ENCODE measurements around the gene IFNA1. TPM values are rescaled to one million over a fixed set of nuclear protein-coding genes. Genes with fewer than 3 reads are reported as not detected.

The IFNA1 gene
- total RNA-seq, 1 donor from 2014 or later = not detected

GRCh38 chr9:21455320-21455719, 15.1 kb downstream of the IFNA1 start:
- intact Hi-C loops (cut with micrococcal nuclease) = loop anchor here (1.0 to 10.0 kb wide), 2 partner anchors 137 to 221 kb away; no protein-coding TSS in a partner anchor
- Mint-ChIP-seq H3K4me1 (ENCODE audit: low read depth) (no peaks in the 10 kb centered on the region), H3K9me3 (no peaks in the 10 kb centered on the region), H3K27ac (no peak overlapping the region), H3K4me3 (ENCODE audit: low read depth) (no peak overlapping the region), H3K36me3 (ENCODE audit: low read depth) (no peaks in the 10 kb centered on the region), H3K27me3 (ENCODE audit: low read depth) (peaks cover 29% of the 10 kb centered on the region)
- DNase-seq (ENCODE audit: low spot score) = no peak

- Mint-ChIP-seq H3K9me3 (no peaks in the 10 kb centered on the region), H3K27ac (no peak overlapping the region), H3K27me3 (ENCODE audit: low read depth) (peaks cover 20% of the 10 kb centered on the region), H3K4me1 (ENCODE audit: low read depth) (no peaks in the 10 kb centered on the region), H3K36me3 (ENCODE audit: low read depth) (no peaks in the 10 kb centered on the region), H3K4me3 (ENCODE audit: low read depth) (no peak overlapping the region)
- no peak for DNase-seq (ENCODE audit: low spot score)
- intact Hi-C loops (cut with micrococcal nuclease) = loop anchor here (10.0 kb wide), 1 partner anchor 223 kb away; no protein-coding TSS in a partner anchor
Observed at GRCh38 chr9:21461377-21461776, 21.1 kb downstream of the IFNA1 start.

- Mint-ChIP-seq H3K27me3 (ENCODE audit: low read depth) (peaks cover 22% of the 10 kb centered on the region), H3K9me3 (no peaks in the 10 kb centered on the region), H3K4me3 (ENCODE audit: low read depth) (no peak overlapping the region), H3K36me3 (ENCODE audit: low read depth) (no peaks in the 10 kb centered on the region), H3K27ac (no peak overlapping the region), H3K4me1 (ENCODE audit: low read depth) (no peaks in the 10 kb centered on the region)
- intact Hi-C loops (cut with micrococcal nuclease) = loop anchor here (5.0 to 10.0 kb wide), 2 partner anchors 97 to 220 kb away; no protein-coding TSS in a partner anchor
- no peak for DNase-seq (ENCODE audit: low spot score)
Observed at GRCh38 chr9:21465138-21465537, 24.9 kb downstream of the IFNA1 start.

- DNase-seq (ENCODE audit: low spot score) = no peak
- no peaks in the 10 kb centered on the region for H3K4me1 Mint-ChIP-seq (ENCODE audit: low read depth)
- intact Hi-C loops (cut with micrococcal nuclease) = loop anchor here (1.0 to 10.0 kb wide), 3 partner anchors 96 to 323 kb away; no protein-coding TSS in a partner anchor
Observed at GRCh38 chr9:21465859-21466518, 25.8 kb downstream of the IFNA1 start.

GRCh38 chr9:21470126-21470525, 29.9 kb downstream of the IFNA1 start:
- Mint-ChIP-seq H3K4me1 (ENCODE audit: low read depth) (no peaks in the 10 kb centered on the region), H3K36me3 (ENCODE audit: low read depth) (no peaks in the 10 kb centered on the region), H3K4me3 (ENCODE audit: low read depth) (no peak overlapping the region), H3K9me3 (no peaks in the 10 kb centered on the region), H3K27me3 (ENCODE audit: low read depth) (peaks cover 14% of the 10 kb centered on the region), H3K27ac (no peak overlapping the region)
- intact Hi-C loops (cut with micrococcal nuclease) = no loop called here
- no peak for DNase-seq (ENCODE audit: low spot score)

More at GRCh38 chr9:21465859-21466518, 25.8 kb downstream of the IFNA1 start:
- H3K27ac Mint-ChIP-seq = no peak overlapping the region
- H3K27me3 Mint-ChIP-seq (ENCODE audit: low read depth) = peaks cover 18% of the 10 kb centered on the region
- H3K4me3 Mint-ChIP-seq (ENCODE audit: low read depth) = no peak overlapping the region
- no peaks in the 10 kb centered on the region for H3K9me3 Mint-ChIP-seq
- no peaks in the 10 kb centered on the region for H3K36me3 Mint-ChIP-seq (ENCODE audit: low read depth)

GRCh38 chr9:21473236-21473635, 33.0 kb downstream of the IFNA1 start:
- H3K4me1 Mint-ChIP-seq (ENCODE audit: low read depth) = no peaks in the 10 kb centered on the region
- H3K27ac Mint-ChIP-seq = no peak overlapping the region
- H3K36me3 Mint-ChIP-seq (ENCODE audit: low read depth) = no peaks in the 10 kb centered on the region
- no peaks in the 10 kb centered on the region for H3K9me3 Mint-ChIP-seq
- no peak overlapping the region for H3K4me3 Mint-ChIP-seq (ENCODE audit: low read depth)
- peaks cover 5% of the 10 kb centered on the region for H3K27me3 Mint-ChIP-seq (ENCODE audit: low read depth)
- no peak for DNase-seq (ENCODE audit: low spot score)
- intact Hi-C loops (cut with micrococcal nuclease) = no loop called here

- Mint-ChIP-seq H3K36me3 (ENCODE audit: low read depth) (no peaks in the 10 kb centered on the region), H3K9me3 (no peaks in the 10 kb centered on the region), H3K27me3 (ENCODE audit: low read depth) (no peaks in the 10 kb centered on the region), H3K4me1 (ENCODE audit: low read depth) (peaks cover 5% of the 10 kb centered on the region), H3K27ac (no peak overlapping the region), H3K4me3 (ENCODE audit: low read depth) (no peak overlapping the region)
- intact Hi-C loops (cut with micrococcal nuclease) = no loop called here
- no peak for DNase-seq (ENCODE audit: low spot score)
Observed at GRCh38 chr9:21477466-21477865, 37.2 kb downstream of the IFNA1 start.

- DNase-seq (ENCODE audit: low spot score) = no peak
- intact Hi-C loops (cut with micrococcal nuclease) = no loop called here
- H3K27ac Mint-ChIP-seq = no peak overlapping the region
- H3K4me1 Mint-ChIP-seq (ENCODE audit: low read depth) = peaks cover 5% of the 10 kb centered on the region
- no peaks in the 10 kb centered on the region for H3K9me3 Mint-ChIP-seq
- no peaks in the 10 kb centered on the region for H3K36me3 Mint-ChIP-seq (ENCODE audit: low read depth)
- H3K4me3 Mint-ChIP-seq (ENCODE audit: low read depth) = no peak overlapping the region
- H3K27me3 Mint-ChIP-seq (ENCODE audit: low read depth) = peaks cover 1% of the 10 kb centered on the region
Observed at GRCh38 chr9:21479152-21479702, 39.0 kb downstream of the IFNA1 start.

- peaks cover 5% of the 10 kb centered on the region for H3K4me1 Mint-ChIP-seq (ENCODE audit: low read depth)
- H3K27me3 Mint-ChIP-seq (ENCODE audit: low read depth) = peaks cover 8% of the 10 kb centered on the region
- DNase-seq (ENCODE audit: low spot score) = no peak
- intact Hi-C loops (cut with micrococcal nuclease) = no loop called here
- no peaks in the 10 kb centered on the region for H3K36me3 Mint-ChIP-seq (ENCODE audit: low read depth)
- no peak overlapping the region for H3K27ac Mint-ChIP-seq
- no peaks in the 10 kb centered on the region for H3K9me3 Mint-ChIP-seq
- H3K4me3 Mint-ChIP-seq (ENCODE audit: low read depth) = no peak overlapping the region
Observed at GRCh38 chr9:21481470-21482056, 41.3 kb downstream of the IFNA1 start.

GRCh38 chr9:21482213-21482612, 42.0 kb downstream of the IFNA1 start, which contains the start of gene IFNE:
Gene IFNE, minus strand, starts transcription at chr9:21482313. Its CDS starts 619 bp downstream, at chr9:21481694.
- Mint-ChIP-seq H3K27ac (no peak within 1 kb of the TSS), H3K4me3 (ENCODE audit: low read depth) (no peak within 1 kb of the TSS), H3K36me3 (ENCODE audit: low read depth) (no peaks in the 10 kb centered on the region), H3K27me3 (ENCODE audit: low read depth) (peaks cover 8% of the 10 kb centered on the region), H3K9me3 (no peaks in the 10 kb centered on the region), H3K4me1 (ENCODE audit: low read depth) (peaks cover 5% of the 10 kb centered on the region)
- no peak for DNase-seq (ENCODE audit: low spot score)
- intact Hi-C loops (cut with micrococcal nuclease) = no loop called here

Other genes with a start within 250 kb of the IFNA1 start
- not detected in 2 replicates for gene IFNA7, start 238.2 kb upstream of the IFNA1 start, total RNA-seq
- gene IFNA10, start 233.3 kb upstream of the IFNA1 start, total RNA-seq = not detected in 2 replicates
- gene IFNA16, start 223.1 kb upstream of the IFNA1 start, total RNA-seq = not detected in 2 replicates
- gene IFNA17, start 212.2 kb upstream of the IFNA1 start, total RNA-seq = not detected in 2 replicates
- not detected in 2 replicates for gene IFNA14, start 200.4 kb upstream of the IFNA1 start, total RNA-seq
- not detected in 2 replicates for gene IFNA5, start 135.1 kb upstream of the IFNA1 start, total RNA-seq
- 14.3 and 15.8 TPM in 2 replicates for gene KLHL9, start 105.0 kb upstream of the IFNA1 start, total RNA-seq
- not detected in 2 replicates for gene IFNA6, start 89.6 kb upstream of the IFNA1 start, total RNA-seq
- gene IFNA13, start 72.4 kb upstream of the IFNA1 start, total RNA-seq = not detected in 2 replicates
- not detected in 2 replicates for gene IFNA2, start 55.0 kb upstream of the IFNA1 start, total RNA-seq
- not detected in 2 replicates for gene IFNA8, start 31.3 kb upstream of the IFNA1 start, total RNA-seq
- not detected in 2 replicates for gene IFNE, start 41.9 kb downstream of the IFNA1 start, total RNA-seq

Data from activated T-helper 2 cell treated with anti-CD3 and anti-CD28 coated beads, Interferon-gamma antibody, Interleukin-2, Interleukin-4, amounts not matched to agents 10 μg/mL and 5 μg/mL and 100 μg/mL, durations not matched to agents 14 hours and 24 hours and 36 hours (primary cell).